CD4-positive, alpha-beta T cell treated with Interleukin-2 at 100 ng/mL for 4 hours (primary cell): Measurements from ENCODE around the gene FAM163A.
"Not testable (repeated sequence)": the region's sequence is repeated elsewhere in the genome, so short reads cannot be mapped to it uniquely, and the experiment has no call there.

Source experiments
- DNase-seq: peaks from one replicate; pipeline ENCODE4 v3.0.0-alpha.2; 2020; ENCODE audit warnings: low spot score

FAM163A gene

GRCh38 chr1:179742717-179743678 lies at the start of gene FAM163A:
TSS of gene FAM163A (plus strand) at chr1:179743291. CDS start at chr1:179813098, 69,807 bp downstream.
- DNase-seq, result no peak

- not testable (repeated sequence) for DNase-seq
Observed at GRCh38 chr1:179694530-179694929, 48.6 kb upstream of the FAM163A start.

- no peak for DNase-seq
Observed at GRCh38 chr1:179702946-179703539, 40.0 kb upstream of the FAM163A start.

- peak; percentile 65 for DNase-seq
Observed at GRCh38 chr1:179706339-179706941, 36.7 kb upstream of the FAM163A start.

GRCh38 chr1:179707406-179707805 lies 35.7 kb upstream of the FAM163A start:
- DNase-seq, result no peak

GRCh38 chr1:179708434-179709195 lies 34.5 kb upstream of the FAM163A start:
- DNase-seq, result no peak

GRCh38 chr1:179709841-179710329 lies 33.2 kb upstream of the FAM163A start:
- DNase-seq, result peak; percentile 16

GRCh38 chr1:179714159-179714558 lies 28.9 kb upstream of the FAM163A start:
- DNase-seq, result no peak

- DNase-seq, result no peak
Observed at GRCh38 chr1:179714623-179715022, 28.5 kb upstream of the FAM163A start.

GRCh38 chr1:179719272-179719671 lies 23.8 kb upstream of the FAM163A start:
- DNase-seq, result no peak

- DNase-seq, result no peak
Observed at GRCh38 chr1:179728271-179728670, 14.8 kb upstream of the FAM163A start.

- DNase-seq, result no peak
Observed at GRCh38 chr1:179729881-179730280, 13.2 kb upstream of the FAM163A start.

- DNase-seq, result no peak
Observed at GRCh38 chr1:179731643-179732042, 11.4 kb upstream of the FAM163A start.

- no peak for DNase-seq
Observed at GRCh38 chr1:179742291-179742690, 800 bp upstream of the FAM163A start.

GRCh38 chr1:179743679-179744400 lies 749 bp downstream of the FAM163A start:
- DNase-seq, result no peak

GRCh38 chr1:179744401-179745130 lies 1.5 kb downstream of the FAM163A start:
- no peak for DNase-seq

- DNase-seq, result no peak
Observed at GRCh38 chr1:179745131-179745611, 2.1 kb downstream of the FAM163A start.

GRCh38 chr1:179745743-179746142 lies 2.7 kb downstream of the FAM163A start:
- no peak for DNase-seq

GRCh38 chr1:179747611-179748010 lies 4.5 kb downstream of the FAM163A start:
- DNase-seq, result no peak

GRCh38 chr1:179748772-179749171 lies 5.7 kb downstream of the FAM163A start:
- no peak for DNase-seq
